ENCODE data around the gene BEND6.

Gene BEND6

DNA sequence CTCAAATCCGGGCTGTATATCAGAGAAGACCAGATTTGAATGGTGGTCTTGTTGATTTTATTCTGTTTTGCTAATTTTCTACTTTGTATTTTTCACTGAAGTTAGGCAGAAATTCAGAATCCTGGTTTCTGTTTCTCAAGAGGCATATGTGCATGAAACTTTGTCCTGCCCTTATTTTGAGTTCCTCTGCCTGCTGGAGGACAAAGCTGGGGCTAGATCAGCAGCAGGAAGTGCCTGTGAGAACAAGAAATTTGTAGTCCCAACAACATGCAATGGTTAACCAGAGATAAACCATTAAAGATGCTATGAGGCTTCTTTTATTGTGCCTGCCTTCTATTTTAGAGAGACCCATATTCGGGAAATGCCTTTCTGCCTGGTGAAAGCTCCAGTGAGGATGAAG is 37.1 kb downstream of the BEND6 start:
- no peak overlapping the region for H3K9ac ChIP-seq (ENCODE audit: low read depth, low read length, poor library complexity, severe bottlenecking)
- H3K4me3 ChIP-seq (ENCODE audit: low read length, poor library complexity, severe bottlenecking): no peak overlapping the region
- H3K9me3 ChIP-seq (ENCODE audit: insufficient read depth, low read depth, low read length): no peaks in the 10 kb centered on the region
- no peak for TF ChIP-seq EZH2phosphoT487 (IDR thresholded peaks at IDR 0.05; ENCODE audit: borderline replicate concordance)
- TF ChIP-seq, protein P1, sequence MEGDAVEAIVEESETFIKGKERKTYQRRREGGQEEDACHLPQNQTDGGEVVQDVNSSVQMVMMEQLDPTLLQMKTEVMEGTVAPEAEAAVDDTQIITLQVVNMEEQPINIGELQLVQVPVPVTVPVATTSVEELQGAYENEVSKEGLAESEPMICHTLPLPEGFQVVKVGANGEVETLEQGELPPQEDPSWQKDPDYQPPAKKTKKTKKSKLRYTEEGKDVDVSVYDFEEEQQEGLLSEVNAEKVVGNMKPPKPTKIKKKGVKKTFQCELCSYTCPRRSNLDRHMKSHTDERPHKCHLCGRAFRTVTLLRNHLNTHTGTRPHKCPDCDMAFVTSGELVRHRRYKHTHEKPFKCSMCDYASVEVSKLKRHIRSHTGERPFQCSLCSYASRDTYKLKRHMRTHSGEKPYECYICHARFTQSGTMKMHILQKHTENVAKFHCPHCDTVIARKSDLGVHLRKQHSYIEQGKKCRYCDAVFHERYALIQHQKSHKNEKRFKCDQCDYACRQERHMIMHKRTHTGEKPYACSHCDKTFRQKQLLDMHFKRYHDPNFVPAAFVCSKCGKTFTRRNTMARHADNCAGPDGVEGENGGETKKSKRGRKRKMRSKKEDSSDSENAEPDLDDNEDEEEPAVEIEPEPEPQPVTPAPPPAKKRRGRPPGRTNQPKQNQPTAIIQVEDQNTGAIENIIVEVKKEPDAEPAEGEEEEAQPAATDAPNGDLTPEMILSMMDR (conservative IDR thresholded peaks at IDR 0.05; ENCODE audit: low read length): no peak
- H3K27me3 ChIP-seq (ENCODE audit: insufficient read depth, low read length, poor library complexity, severe bottlenecking): no peaks in the 10 kb centered on the region
- H3K36me3 ChIP-seq (ENCODE audit: insufficient read depth, low read length): no peaks in the 10 kb centered on the region
- no peak overlapping the region for H2AFZ ChIP-seq (ENCODE audit: low read length)
- no peaks in the 10 kb centered on the region for H3F3A ChIP-seq (ENCODE audit: low read depth)
- H3K79me2 ChIP-seq (ENCODE audit: insufficient read depth, low read length): no peaks in the 10 kb centered on the region
- no peaks in the 10 kb centered on the region for H3K9me2 ChIP-seq (replicated peaks; ENCODE audit: low read depth, low read length)
- no peak overlapping the region for H3K4me2 ChIP-seq (ENCODE audit: low read depth, low read length, poor library complexity, severe bottlenecking)
- H3K4me1 ChIP-seq (ENCODE audit: insufficient read depth, low read length, poor library complexity, severe bottlenecking): no peaks in the 10 kb centered on the region
- no peaks in the 10 kb centered on the region for H4K20me1 ChIP-seq (ENCODE audit: insufficient read depth, low read length, poor library complexity, severe bottlenecking)

DNA sequence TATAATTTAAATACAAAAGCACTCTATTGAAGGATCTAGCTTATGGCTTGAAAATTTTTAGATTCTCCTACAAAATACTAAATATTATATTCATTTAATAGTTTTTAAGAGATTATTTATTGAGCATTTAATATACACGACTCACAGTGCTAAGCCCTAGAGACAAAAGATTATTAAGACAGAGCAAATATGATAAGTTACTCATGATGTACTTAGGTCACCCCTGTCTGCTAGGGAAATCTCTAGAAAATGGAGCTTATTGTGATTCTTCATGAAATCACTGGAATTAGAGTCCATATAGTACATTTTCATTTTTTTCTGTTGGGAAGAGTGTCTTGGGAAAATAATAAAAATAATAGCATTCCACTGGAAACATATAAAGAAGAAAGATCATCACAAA is 37.8 kb downstream of the BEND6 start:
- Histone ChIP-seq H2AFZ (ENCODE audit: low read length) (no peak overlapping the region), H3K9me3 (ENCODE audit: insufficient read depth, low read depth, low read length) (no peaks in the 10 kb centered on the region), H3K4me3 (ENCODE audit: low read length, poor library complexity, severe bottlenecking) (no peak overlapping the region), H3K9me2 (replicated peaks; ENCODE audit: low read depth, low read length) (no peaks in the 10 kb centered on the region), H3K4me1 (ENCODE audit: insufficient read depth, low read length, poor library complexity, severe bottlenecking) (no peaks in the 10 kb centered on the region), H3K36me3 (ENCODE audit: insufficient read depth, low read length) (no peaks in the 10 kb centered on the region), H3F3A (ENCODE audit: low read depth) (no peaks in the 10 kb centered on the region), H4K20me1 (ENCODE audit: insufficient read depth, low read length, poor library complexity, severe bottlenecking) (no peaks in the 10 kb centered on the region), H3K27me3 (ENCODE audit: insufficient read depth, low read length, poor library complexity, severe bottlenecking) (no peaks in the 10 kb centered on the region), H3K79me2 (ENCODE audit: insufficient read depth, low read length) (no peaks in the 10 kb centered on the region), H3K9ac (ENCODE audit: low read depth, low read length, poor library complexity, severe bottlenecking) (no peak overlapping the region), H3K4me2 (ENCODE audit: low read depth, low read length, poor library complexity, severe bottlenecking) (no peak overlapping the region)
- TF ChIP-seq, protein P1 (conservative IDR thresholded peaks at IDR 0.05; ENCODE audit: low read length): no peak
- no peak for TF ChIP-seq EZH2phosphoT487 (IDR thresholded peaks at IDR 0.05; ENCODE audit: borderline replicate concordance)

DNA sequence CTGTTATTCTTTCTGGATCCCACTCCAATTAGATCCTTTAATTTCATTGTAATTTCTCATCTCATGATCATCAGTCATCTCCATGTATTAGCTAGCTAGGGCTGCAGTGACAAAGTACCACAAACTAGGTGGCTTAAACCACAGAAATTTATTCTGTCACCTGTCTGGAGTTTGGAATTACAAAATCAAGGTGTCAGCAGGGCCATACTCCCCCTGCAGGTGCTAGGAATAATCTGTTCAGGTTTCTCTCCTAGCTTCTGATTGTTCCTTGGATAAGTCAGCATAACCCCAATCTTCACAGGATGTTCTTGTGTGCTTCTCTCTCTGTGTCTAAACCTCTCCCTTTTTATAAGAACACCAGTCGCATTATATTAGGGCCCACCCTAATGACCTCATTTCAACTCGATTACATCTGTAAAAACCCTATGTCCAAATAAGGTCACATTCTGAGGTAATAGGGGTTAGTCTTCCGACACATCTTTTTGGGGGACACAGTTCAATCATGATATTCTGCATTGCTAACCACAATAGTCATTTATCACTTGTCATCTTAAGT is 40.5 kb downstream of the BEND6 start:
- Histone ChIP-seq H3K27me3 (ENCODE audit: insufficient read depth, low read length, poor library complexity, severe bottlenecking) (no peaks in the 10 kb centered on the region), H3F3A (ENCODE audit: low read depth) (no peaks in the 10 kb centered on the region), H4K20me1 (ENCODE audit: insufficient read depth, low read length, poor library complexity, severe bottlenecking) (no peaks in the 10 kb centered on the region), H3K4me2 (ENCODE audit: low read depth, low read length, poor library complexity, severe bottlenecking) (no peak overlapping the region), H3K79me2 (ENCODE audit: insufficient read depth, low read length) (no peaks in the 10 kb centered on the region), H3K4me3 (ENCODE audit: low read length, poor library complexity, severe bottlenecking) (no peak overlapping the region), H3K9me3 (ENCODE audit: insufficient read depth, low read depth, low read length) (peaks cover 4% of the 10 kb centered on the region; the same call in 1 of the 2 replicates), H3K9ac (ENCODE audit: low read depth, low read length, poor library complexity, severe bottlenecking) (no peak overlapping the region), H3K36me3 (ENCODE audit: insufficient read depth, low read length) (no peaks in the 10 kb centered on the region), H3K4me1 (ENCODE audit: insufficient read depth, low read length, poor library complexity, severe bottlenecking) (no peaks in the 10 kb centered on the region), H2AFZ (ENCODE audit: low read length) (no peak overlapping the region), H3K9me2 (replicated peaks; ENCODE audit: low read depth, low read length) (no peaks in the 10 kb centered on the region)
- no peak for TF ChIP-seq EZH2phosphoT487 (IDR thresholded peaks at IDR 0.05; ENCODE audit: borderline replicate concordance)
- TF ChIP-seq, protein P1 (conservative IDR thresholded peaks at IDR 0.05; ENCODE audit: low read length): peak; percentile 40
